Breast epithelium (tissue), 4 donors: ENCODE data around the gene FBXW4. TPM values are rescaled to one million over a fixed set of nuclear protein-coding genes. Genes with fewer than 3 reads are reported as not detected.

Source experiments
- DNase-seq, 2 donors: peaks; one replicate each; pipeline ENCODE4 v3.0.0-alpha.2; 2019; ENCODE audit warnings: low spot score in 2 of 2
- H3K27ac ChIP-seq, 2 donors: fragments of 200-600 bp; sonication (generic) in 1 of 2; one replicate each; pipeline ENCODE4 v1.5.1; 2016 to 2019; ENCODE audit warnings: mild to moderate bottlenecking in 1 of 2
- H3K27me3 ChIP-seq, 2 donors: fragments of 200-600 bp; sonication (generic) in 1 of 2; one replicate each; pipeline versions ENCODE4 v1.5.1 to v1.6.0; 2017 to 2019; ENCODE audit warnings: control low read depth in 1 of 2, mild to moderate bottlenecking in 1 of 2
- H3K36me3 ChIP-seq: fragments of 200-600 bp; one replicate; pipeline ENCODE4 v1.5.1; 2019
- H3K4me1 ChIP-seq, 2 donors: fragments of 200-600 bp; sonication (generic); one replicate each; pipeline ENCODE4 v1.5.1; 2016 to 2019; ENCODE audit warnings: control low read depth in 1 of 2
- H3K4me3 ChIP-seq, 3 donors: fragments of 200-600 bp; sonication (generic); 1 replicate in 2 of 3; 2 replicates in 1 of 3; pipeline ENCODE4 v1.5.1; 2016 to 2019; ENCODE audit warnings: mild to moderate bottlenecking in 3 of 3, moderate library complexity in 2 of 3
- H3K9me3 ChIP-seq, 2 donors: fragments of 200-600 bp; sonication (generic) in 1 of 2; one replicate each; pipeline ENCODE4 v1.5.1; 2016 to 2019; ENCODE audit warnings: control low read depth in 1 of 2
- CTCF ChIP-seq, 3 donors: fragments of 450-650 bp; IDR thresholded peaks; one replicate each; pipeline ENCODE4 v1.5.1; 2016 to 2017; ENCODE audit warnings: antibody characterized with exemption in 3 of 3, mild to moderate bottlenecking in 3 of 3, moderate library complexity in 3 of 3
- POLR2A ChIP-seq: fragments of 450-650 bp; IDR thresholded peaks from one replicate; pipeline ENCODE4 v1.6.1; 2016; ENCODE audit warnings: antibody characterized with exemption, mild to moderate bottlenecking, moderate library complexity
- POLR2AphosphoS5 ChIP-seq, 3 donors: sonication (generic); formaldehyde crosslinking; IDR thresholded peaks; one replicate each; pipeline ENCODE4 v1.6.1; 2017; ENCODE audit warnings: antibody characterized with exemption in 3 of 3
- intact Hi-C: fragments of 100-400 bp; cut with DNase I; formaldehyde crosslinking; loops from one replicate; pipeline ENCODE4 v1.15.1; 2023; ENCODE audit warnings: low total_unique reads
- total RNA-seq, 3 donors: library from RNA; depleted of rRNA; stranded (reverse); fragments of >200 nt; gene quantifications; one replicate each; pipeline ENCODE4 v1.1.0, GENCODE V29; 2016

Gene FBXW4
- total RNA-seq, 3 donors from 2014 or later, result 68.0 to 95.7 (median 74.7) TPM

GRCh38 chr10:101725296-101726114 is 30.5 kb upstream of the FBXW4 start:
- TF ChIP-seq POLR2AphosphoS5 (IDR thresholded peaks at IDR 0.05), result no peak
- TF ChIP-seq POLR2A, result no peak
- no peak for TF ChIP-seq CTCF (IDR thresholded peaks at IDR 0.05)
- Histone ChIP-seq H3K4me1 (no peaks in the 10 kb centered on the region), H3K4me3 (no peak overlapping the region), H3K27ac (no peak overlapping the region), H3K9me3 (no peaks in the 10 kb centered on the region), H3K36me3 (no peaks in the 10 kb centered on the region), H3K27me3 (no peaks in the 10 kb centered on the region)
- intact Hi-C loops, result no loop called here
- no peak for DNase-seq

GRCh38 chr10:101724446-101724845 is 29.5 kb upstream of the FBXW4 start:
- intact Hi-C loops, result no loop called here
- H3K4me3 ChIP-seq, result no peak overlapping the region
- DNase-seq, result no peak
- no peaks in the 10 kb centered on the region for H3K27me3 ChIP-seq
- no peaks in the 10 kb centered on the region for H3K36me3 ChIP-seq
- no peak for TF ChIP-seq POLR2AphosphoS5 (IDR thresholded peaks at IDR 0.05)
- no peak for TF ChIP-seq POLR2A
- no peak for TF ChIP-seq CTCF (IDR thresholded peaks at IDR 0.05)
- H3K4me1 ChIP-seq, result no peaks in the 10 kb centered on the region
- no peaks in the 10 kb centered on the region for H3K9me3 ChIP-seq
- no peak overlapping the region for H3K27ac ChIP-seq

DNA sequence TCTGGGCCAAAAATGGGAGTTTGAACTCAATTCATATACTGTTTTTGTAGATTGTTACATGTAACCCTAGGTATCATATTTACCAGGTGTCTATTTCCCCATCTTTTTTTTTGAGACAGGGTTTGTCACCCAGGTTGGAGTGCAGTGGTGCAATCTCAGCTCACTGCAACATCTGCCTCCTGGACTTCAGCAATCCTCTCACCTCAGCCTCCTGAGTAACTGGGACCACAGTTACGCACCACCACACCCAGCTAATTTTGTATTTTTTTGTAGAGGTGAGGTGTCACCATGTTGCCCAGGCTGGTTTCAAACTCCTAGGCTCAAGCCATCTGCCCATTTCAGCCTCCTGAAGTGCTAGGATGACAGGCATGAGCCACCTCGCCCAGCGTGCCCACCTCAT is 28.2 kb upstream of the FBXW4 start:
- no peak for DNase-seq
- H3K36me3 ChIP-seq, result no peaks in the 10 kb centered on the region
- no peaks in the 10 kb centered on the region for H3K27me3 ChIP-seq
- no peak overlapping the region for H3K27ac ChIP-seq
- no peaks in the 10 kb centered on the region for H3K9me3 ChIP-seq
- intact Hi-C loops, result no loop called here
- H3K4me1 ChIP-seq, result no peaks in the 10 kb centered on the region
- H3K4me3 ChIP-seq, result no peak overlapping the region
- TF ChIP-seq CTCF (IDR thresholded peaks at IDR 0.05) (no peak), POLR2A (no peak), POLR2AphosphoS5 (IDR thresholded peaks at IDR 0.05) (no peak)

- no peak overlapping the region for H3K27ac ChIP-seq
- no peak overlapping the region for H3K4me3 ChIP-seq
- no peak for TF ChIP-seq POLR2A
- TF ChIP-seq CTCF (IDR thresholded peaks at IDR 0.05), result no peak
- no peak for TF ChIP-seq POLR2AphosphoS5 (IDR thresholded peaks at IDR 0.05)
- H3K27me3 ChIP-seq, result no peaks in the 10 kb centered on the region
- no peaks in the 10 kb centered on the region for H3K36me3 ChIP-seq
- H3K4me1 ChIP-seq, result peaks cover 0 to 3% of the 10 kb centered on the region in 2 donors
- H3K9me3 ChIP-seq, result no peaks in the 10 kb centered on the region
- intact Hi-C loops, result no loop called here
- DNase-seq, result no peak
Measured at GRCh38 chr10:101721806-101722205, 26.8 kb upstream of the FBXW4 start.

DNA sequence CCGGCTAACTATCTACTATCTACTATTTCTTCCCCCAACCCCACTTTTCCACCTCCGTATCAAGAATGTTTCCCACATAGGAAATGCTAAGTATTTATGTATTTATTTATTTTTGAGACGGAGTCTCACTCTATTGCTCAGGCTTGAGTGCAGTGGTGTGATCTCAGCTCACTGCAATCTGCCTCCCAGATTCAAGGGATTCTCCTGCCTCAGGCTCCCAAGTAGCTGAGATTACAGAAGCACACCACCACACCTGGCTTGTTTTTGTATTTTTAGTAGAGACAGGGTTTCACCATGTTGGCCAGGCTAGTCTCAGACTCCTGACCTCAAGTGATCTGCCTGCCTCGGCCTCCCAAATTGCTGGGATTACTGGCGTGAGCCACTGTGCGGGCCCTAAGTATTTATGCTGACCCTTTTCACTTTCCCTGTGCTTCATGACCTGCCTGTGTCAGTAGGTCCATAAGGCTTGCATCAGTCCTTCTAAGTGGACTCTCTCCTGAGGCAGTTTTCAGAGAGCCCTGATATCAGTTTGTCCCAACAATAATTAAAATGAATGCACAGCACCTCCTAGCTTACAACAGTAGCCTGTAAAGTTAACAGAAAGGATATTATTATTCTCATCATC is 25.7 kb upstream of the FBXW4 start:
- DNase-seq, result no peak
- intact Hi-C loops, result no loop called here
- Histone ChIP-seq H3K9me3 (no peaks in the 10 kb centered on the region), H3K27ac (no peak overlapping the region), H3K27me3 (no peaks in the 10 kb centered on the region), H3K36me3 (no peaks in the 10 kb centered on the region), H3K4me3 (no peak overlapping the region), H3K4me1 (peaks cover 0 to 3% of the 10 kb centered on the region in 2 donors)
- TF ChIP-seq POLR2A, result no peak
- no peak for TF ChIP-seq CTCF (IDR thresholded peaks at IDR 0.05)
- TF ChIP-seq POLR2AphosphoS5 (IDR thresholded peaks at IDR 0.05), result no peak
